ENCODE data around the gene CTSH. TPM values are rescaled to one million over a fixed set of nuclear protein-coding genes. Genes with fewer than 3 reads are reported as not detected.

The CTSH gene, protein sequence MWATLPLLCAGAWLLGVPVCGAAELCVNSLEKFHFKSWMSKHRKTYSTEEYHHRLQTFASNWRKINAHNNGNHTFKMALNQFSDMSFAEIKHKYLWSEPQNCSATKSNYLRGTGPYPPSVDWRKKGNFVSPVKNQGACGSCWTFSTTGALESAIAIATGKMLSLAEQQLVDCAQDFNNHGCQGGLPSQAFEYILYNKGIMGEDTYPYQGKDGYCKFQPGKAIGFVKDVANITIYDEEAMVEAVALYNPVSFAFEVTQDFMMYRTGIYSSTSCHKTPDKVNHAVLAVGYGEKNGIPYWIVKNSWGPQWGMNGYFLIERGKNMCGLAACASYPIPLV
- 87.0 TPM for total RNA-seq

DNA sequence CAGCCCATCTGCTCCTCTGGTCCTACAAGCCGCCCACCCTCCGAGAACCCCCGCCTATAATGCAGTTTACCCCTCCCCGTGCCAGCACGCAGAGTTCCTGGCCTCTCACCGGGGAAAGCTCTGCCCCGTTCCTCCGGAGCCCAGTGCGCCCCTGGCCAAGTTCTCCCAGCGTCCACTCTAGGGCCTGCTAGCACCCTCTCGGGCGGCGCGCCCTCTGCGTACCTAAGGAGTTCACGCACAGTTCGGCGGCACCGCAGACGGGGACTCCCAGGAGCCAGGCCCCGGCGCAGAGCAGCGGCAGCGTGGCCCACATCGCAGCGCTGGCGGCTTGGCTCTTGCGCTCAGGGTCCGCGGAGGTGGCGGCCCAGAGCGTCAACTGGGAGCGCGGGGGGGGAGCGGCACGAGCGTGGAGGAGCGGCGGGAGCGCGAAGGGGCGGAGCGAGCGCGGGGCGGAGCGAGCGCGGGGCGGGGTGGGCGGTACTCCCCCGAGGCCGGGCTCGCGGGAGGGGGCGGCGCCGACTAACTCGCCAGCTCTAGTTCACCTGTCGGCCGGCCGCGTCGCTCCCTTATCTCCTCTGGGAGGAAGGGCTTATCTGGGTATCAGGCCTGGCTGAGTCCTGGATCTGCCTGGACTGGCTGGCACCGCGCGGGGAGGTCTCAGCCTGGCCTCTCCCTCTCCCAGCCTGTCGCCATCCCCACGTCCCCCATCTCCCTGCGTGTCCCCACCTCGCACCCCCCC, at the start of gene CTSH:
Gene CTSH, minus strand, starts transcription at position 378 of the 739 bp plus-strand sequence. Its CDS starts 65 bp downstream, at position 313.

DNA sequence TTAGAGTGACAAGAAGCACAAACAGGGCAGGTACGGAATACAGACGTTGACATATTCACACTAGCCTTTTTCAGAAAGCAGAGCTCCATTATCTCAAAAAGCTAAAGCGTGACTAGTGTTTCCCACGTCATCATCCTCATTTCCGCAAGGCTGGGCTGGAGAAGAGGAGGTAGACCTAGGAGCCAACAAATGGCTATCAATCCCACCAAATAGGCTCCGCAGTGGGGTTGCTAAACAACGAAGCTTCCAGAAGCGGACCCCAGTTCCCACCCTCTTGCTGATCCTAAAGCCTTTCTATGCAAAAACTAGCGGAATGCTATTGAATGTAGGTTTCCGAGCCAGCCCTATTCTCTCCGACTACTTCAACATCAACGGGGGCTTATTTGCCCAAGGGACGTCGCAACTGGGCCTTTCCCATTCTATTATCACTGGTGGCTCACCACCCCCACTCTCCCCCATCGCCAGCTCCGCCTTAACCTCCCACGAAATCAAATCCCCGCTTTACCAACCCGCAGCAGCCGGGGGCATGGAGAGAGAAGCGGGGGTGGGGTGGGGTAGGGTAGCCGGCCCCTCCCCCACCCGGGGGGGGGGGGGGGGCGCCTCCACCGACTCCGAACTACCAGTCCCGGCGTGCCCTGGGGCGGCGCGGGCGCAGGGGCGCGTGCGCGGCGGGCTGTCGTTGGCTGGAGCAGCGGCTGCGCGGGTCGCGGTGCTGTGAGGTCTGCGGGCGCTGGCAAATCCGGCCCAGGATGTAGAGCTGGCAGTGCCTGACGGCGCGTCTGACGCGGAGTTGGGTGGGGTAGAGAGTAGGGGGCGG, 72.5 kb downstream of the CTSH start, which contains the start of gene MORF4L1:
Gene MORF4L1, plus strand, starts transcription at position 736 of the 817 bp plus-strand sequence. CDS start 128 bp downstream, outside the sequence.

Other genes with a start within 250 kb of the CTSH start
- gene ADAMTS7, start 133.6 kb downstream of the CTSH start, total RNA-seq, result 20.7 TPM
- 632 TPM for gene MORF4L1, start 72.2 kb downstream of the CTSH start, total RNA-seq
- 3.5 TPM for gene RASGRF1, start 145.7 kb upstream of the CTSH start, total RNA-seq

Measured in camera-type eye (tissue), 1 donor.